G401.6 (cell line): ENCODE results near the gene MRTFA.
"Not testable (repeated sequence)": the region's sequence is repeated elsewhere in the genome, so short reads cannot be mapped to it uniquely, and the experiment has no call there.

Experiments
- FAIRE-seq: peaks from 2 replicates; lab custom pipeline; 2012; peaks lifted over from hg19 to GRCh38; lab: Jason Lieb, UNC

Gene MRTFA

DNA sequence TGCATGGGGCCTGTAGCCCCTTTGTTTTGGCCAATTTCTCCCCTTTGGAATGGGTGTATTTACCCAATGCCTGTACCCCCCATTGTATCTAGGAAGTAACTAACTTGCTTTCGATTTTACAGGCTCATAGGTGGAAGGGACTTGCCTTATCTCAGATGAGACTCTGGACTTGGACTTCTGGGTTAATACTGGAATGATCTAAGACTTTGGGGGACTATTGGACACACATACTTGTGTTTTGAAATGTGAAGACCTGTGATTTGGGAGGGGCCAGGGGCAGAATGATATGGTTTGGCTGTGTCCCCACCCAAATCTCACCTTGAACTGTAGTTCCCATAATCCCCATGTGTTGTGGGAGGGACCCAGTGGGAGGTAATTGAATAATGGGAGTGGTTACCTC is 82.5 kb downstream of the MRTFA start:
- FAIRE-seq: not testable (repeated sequence)

DNA sequence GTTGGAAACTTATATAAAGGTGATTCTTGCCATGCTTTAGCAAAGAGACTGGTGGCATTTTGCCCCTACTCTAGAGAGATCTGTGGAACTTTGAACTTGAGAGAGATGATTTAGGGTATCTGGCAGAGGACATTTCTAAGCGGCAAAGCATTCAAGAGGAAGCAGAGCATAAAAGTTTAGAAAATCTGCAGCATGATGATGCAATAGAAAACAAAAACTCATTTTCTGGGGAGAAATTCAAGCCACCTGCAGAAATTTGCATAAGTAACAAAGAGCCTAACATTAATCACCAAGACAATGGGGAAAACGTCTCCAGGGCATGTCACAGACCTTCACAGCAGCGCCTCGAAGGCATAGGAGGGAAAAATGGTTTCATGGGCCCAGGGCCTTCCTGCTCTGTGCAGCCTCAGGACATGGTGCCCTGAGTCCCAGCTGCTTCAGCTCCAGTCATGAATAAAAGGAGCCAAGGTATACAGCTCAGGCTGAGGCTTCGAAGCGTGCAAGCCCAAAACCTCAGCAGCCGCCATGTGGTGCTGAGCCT is 83.4 kb downstream of the MRTFA start:
- no peak for FAIRE-seq

GRCh38 chr22:40552070-40552469 is 84.4 kb downstream of the MRTFA start:
- no peak for FAIRE-seq

GRCh38 chr22:40547729-40548143 is 88.8 kb downstream of the MRTFA start:
- no peak for FAIRE-seq

DNA sequence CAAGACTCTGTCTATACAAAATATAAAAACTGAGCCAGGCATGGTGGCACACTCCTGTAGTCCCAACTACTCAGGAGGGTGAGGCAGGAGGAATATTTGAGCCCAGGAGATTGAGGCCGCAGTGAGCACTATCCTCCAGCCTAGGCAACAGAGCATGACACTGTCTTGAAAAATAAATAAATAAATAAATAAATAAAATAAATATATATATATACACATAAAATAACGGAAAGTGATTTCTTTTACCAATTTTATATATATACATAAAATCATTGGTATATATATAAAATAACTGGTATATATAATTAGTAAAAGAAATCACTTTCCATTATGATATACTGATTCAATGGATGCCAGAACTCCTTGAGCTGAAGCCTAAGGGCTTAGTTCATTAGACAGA is 91.8 kb downstream of the MRTFA start:
- peak; percentile 69 for FAIRE-seq

- FAIRE-seq: no peak
These were observed 93.5 kb downstream of the MRTFA start for GRCh38 chr22:40542821-40543540.

- FAIRE-seq: no peak
These were observed 95.2 kb downstream of the MRTFA start for GRCh38 chr22:40541300-40541699.

DNA sequence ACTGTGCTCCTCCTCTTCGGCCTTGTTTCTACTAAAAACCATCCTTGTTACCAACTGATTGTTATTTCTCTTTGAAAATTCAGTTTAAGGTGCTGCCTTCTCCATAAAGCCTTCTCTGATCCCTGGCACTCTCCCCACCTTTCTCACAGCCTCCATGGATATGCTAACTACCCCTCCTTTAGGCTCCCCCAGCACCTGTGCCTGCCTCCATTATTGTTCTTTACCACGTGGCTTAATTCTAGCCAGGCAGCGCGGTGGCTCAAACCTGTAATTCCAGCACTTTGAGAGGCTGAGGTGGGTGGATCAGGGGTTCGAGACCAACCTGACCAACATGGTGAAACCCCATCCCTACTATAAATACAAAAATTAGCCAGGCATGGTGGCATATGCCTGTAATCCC is 96.3 kb downstream of the MRTFA start:
- FAIRE-seq: no peak

DNA sequence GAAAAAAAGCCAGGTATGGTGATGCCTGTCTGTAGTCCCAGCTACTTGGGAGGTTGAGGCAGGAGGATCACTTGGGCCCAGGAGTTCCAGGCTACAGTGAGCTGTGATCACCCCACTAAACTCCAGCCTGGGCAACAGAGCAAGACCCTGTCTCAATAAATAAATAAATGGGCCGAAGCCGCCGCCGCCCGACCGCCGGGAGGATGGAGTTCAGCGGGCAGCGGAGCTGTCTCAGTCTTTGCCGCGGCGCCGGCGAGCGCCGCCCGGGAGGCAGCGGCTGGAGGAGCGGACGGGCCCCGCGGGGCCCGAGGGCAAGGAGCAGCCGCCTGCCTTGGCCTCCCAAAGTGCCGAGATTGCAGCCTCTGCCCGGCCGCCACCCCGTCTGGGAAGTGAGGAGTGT is 100.4 kb downstream of the MRTFA start:
- not testable (repeated sequence) for FAIRE-seq

GRCh38 chr22:40535642-40536041 is 100.9 kb downstream of the MRTFA start:
- FAIRE-seq: no peak

DNA sequence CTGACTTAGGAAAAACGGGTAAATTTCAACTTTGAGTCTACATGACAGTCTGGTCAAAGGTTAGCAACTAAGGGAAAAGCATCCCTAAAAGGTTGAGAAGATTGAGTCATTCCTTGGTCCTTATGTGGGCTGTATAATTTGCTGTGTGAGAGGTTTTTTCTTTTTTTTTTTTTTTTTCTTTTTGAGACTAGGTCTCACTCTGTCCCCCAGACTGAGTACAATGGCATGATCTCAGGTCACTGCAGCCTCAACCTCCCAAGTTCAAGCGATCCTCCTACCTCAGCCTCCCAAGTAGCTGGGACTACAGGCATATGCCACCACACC is 101.4 kb downstream of the MRTFA start:
- FAIRE-seq: no peak

DNA sequence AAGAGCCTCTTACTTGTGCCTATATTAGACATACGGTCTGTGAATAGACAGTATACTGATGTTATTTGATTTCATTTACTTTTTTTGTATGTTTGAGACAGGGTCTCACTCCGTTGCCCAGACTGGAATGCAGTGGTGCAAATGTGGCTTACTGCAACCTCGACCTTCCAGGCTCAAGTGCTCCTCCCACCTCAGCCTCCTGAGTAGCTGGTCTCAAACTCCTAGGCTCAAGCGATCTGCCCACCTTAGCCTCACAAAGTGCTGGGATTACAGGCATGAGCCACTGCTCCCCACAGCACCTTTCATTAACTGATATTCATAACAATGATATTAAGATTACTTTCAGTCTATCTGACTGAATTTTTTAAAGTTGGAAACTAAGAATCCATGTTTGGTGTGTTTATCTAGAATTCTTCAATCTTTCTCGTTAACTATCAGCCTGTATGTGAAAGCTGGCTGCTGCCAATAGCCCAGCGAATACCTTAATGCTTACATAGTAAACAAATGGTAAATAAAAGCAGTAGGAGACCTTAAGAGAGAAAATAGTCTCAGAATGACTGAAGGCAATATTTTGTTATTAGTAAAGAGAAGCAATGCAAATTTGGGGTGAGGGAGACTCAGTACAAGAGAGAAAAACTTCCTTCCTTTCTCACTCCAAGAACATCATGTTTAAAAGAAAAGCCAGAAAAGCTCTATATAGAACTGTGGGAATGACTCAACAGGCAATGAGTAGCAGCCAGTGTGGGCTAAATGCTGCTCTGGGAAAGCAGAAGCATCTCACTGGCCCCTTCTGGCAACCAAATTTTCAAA is 101.9 kb downstream of the MRTFA start:
- FAIRE-seq: no peak

DNA sequence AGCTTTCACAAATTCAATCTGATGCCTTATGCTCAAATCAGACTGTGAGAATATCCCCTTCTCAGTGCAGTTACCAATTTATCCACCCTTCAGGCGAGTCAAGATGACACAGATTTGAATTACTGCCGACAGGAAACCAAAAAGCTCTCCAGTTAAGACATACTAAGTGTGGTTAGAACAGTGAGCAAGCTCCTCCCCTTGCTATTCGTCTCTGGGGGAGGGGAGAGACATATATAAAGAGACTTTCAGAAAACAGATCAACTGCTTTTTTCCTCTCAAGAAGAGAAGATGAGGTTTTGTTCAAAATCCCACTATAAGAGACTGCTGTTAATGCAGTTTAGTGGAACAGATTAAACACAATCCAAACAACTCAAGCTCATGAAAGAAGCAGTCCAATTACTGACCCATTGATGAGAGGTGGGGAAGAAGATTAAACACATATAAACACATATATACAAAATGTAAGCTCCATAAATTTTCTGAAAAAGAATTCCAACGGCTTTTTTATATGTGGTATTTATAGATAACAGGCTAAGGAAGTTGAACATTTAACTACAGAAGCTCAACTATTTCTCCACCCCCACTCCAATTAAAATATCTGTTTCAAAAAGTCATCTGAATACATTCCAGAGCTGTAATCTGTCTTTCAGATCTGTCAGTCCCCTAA is 102.7 kb downstream of the MRTFA start:
- no peak for FAIRE-seq

DNA sequence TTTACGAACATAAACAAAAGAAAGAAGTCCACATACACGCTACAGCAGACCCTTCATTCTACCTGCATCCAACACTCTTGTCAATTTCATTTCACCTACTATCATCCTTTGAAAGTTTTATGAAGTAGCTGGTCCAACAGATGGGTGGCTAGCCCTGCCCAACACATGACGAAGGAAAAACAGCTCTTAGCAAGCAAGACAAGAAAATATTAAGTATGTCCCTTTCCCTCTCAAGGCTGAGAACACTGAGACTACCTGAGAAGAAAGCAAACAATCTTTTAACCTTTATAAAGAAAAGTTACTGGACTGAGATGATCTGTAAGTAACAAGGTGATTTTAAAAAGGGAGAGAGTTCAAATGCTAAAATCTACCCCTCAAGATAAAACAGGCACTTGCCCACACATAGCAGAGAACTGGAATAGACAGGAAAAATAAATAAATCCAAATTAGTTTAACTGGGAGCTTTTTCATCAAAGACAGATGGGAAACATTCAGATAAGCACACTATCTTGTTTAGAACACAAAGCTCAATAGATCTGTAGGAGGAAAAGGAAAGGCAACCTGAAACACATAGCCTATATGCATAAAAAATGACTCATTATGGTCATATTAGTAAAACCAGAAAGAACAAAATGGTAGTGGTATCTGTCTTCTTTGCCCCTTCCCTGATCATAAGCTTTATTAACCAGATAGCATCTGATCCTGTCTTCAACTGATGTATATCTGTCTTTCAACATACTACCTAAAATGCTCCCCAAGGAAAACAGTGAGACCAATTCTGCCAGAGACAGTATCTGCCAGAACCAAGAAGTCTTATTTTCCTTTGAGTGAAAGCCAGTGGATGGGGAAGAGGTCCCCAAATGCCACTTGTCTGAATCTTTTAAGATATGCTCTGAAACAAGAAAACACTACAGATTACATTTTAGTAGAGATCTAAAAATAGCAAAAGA is 104.3 kb downstream of the MRTFA start:
- no peak for FAIRE-seq

DNA sequence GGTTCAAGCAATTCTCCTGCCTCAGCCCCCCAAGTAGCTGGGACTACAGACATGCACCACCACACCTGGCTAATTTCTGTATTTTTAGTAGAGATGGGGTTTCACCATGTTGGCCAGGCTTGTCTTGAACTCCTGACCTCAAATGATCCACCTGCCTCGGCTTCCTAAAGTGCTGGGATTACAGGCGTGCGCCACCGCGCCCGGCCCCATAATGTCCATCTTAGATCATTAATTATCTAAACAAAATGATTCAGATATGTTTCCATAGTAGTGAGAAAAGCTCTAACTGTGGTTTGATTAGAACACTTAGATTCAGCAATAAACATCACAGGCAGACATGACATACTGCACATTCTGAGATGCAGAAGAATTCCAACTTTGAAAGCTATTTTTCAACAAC is 106.1 kb downstream of the MRTFA start:
- FAIRE-seq: not testable (repeated sequence)

DNA sequence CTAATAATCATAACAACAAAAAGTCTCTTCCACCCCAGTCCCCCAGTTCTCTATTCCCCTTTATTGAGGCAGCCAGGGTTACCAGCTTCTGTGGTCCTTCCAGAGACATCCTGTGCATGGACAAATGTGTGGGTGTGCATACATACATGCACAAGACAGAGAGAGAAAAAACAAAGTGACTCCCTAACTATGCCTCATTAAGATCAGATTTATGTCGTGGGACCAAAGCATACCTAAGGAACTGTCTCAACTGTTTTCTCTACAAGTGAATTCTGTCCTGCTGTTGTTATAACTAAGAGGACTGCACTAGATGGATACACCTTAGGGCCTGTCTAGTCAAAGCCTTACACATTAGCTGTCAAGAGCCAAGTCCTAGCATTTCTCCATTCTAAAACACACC is 106.7 kb downstream of the MRTFA start:
- FAIRE-seq: no peak

GRCh38 chr22:40526960-40527359 is 109.6 kb downstream of the MRTFA start:
- FAIRE-seq: no peak

DNA sequence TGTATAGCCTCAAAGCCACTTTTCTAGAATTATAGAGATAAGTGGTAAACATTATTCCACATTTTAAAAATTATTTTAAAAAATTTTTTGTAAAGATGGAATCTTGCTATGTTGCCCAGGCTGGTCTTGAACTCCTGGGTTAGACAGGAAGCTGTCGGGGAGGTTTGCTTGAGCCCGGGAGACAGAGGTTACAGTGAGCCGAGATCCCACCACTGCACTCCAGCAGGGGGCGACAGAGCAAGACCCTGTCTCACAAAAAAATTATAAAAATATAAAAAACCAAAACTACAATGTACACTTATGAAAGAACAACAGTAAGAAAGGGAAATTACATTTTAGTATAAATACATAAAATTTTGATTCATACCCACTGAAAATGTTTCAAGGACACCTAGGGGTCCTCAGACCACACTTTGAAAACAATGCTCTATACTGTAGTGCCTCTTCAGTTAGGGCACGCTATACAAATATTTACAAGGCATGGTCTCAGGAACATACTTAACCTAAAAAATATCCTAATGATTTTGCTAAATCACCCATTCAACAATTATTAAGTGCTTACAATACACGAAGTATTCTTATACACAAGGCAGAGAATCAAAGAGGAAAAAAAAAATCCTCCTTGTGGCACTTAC is 111.2 kb downstream of the MRTFA start:
- FAIRE-seq: peak; percentile 66

GRCh38 chr22:40524392-40525249 is 111.9 kb downstream of the MRTFA start:
- FAIRE-seq: no peak

DNA sequence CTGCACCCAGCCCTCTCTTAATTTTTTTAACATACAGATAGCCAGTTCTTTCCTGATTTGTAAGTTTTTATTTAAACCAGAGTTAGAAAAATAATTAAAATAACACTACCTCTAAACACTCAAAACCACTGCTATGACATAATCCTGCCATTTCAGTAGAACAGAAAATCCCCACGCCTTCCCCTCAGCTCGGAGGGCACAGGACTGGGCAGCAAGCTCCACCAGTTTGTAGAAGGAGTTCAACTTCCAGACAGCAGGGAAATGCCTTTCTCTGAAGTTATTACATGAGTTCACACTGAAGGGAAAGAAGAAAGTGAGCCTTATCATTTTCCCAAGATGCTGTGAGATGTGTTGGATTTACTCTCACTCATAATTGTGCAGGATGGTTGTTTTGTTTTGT is 114.4 kb downstream of the MRTFA start:
- FAIRE-seq: no peak
